ENCODE data around the gene NSUN2.
A peak's percentile ranks its signal among the peaks of the same experiment; 100 is the strongest.
"Not testable (repeated sequence)": the region's sequence is repeated elsewhere in the genome, so short reads cannot be mapped to it uniquely, and the experiment has no call there.

The NSUN2 gene

GRCh38 chr5:6632888-6633468 is at the start of gene NSUN2, which contains the start of gene SRD5A1:
Gene NSUN2, minus strand, starts transcription at chr5:6633044. Its CDS starts 65 bp downstream, at chr5:6632979.
Gene SRD5A1, plus strand, starts transcription at chr5:6633440. Its CDS starts 137 bp downstream, at chr5:6633577.
- peak; percentile 95 for DNase-seq

- DNase-seq: no peak
These were observed 49.4 kb upstream of the NSUN2 start for GRCh38 chr5:6682239-6682638.

- no peak for DNase-seq
These were observed 48.8 kb upstream of the NSUN2 start for GRCh38 chr5:6681682-6682081.

GRCh38 chr5:6680922-6681321 is 48.1 kb upstream of the NSUN2 start:
- DNase-seq: no peak

- no peak for DNase-seq
These were observed 45.5 kb upstream of the NSUN2 start for GRCh38 chr5:6678385-6678784.

GRCh38 chr5:6676702-6677101 is 43.9 kb upstream of the NSUN2 start:
- DNase-seq: no peak

- no peak for DNase-seq
These were observed 43.1 kb upstream of the NSUN2 start for GRCh38 chr5:6675784-6676491.

GRCh38 chr5:6674886-6675285 is 42.0 kb upstream of the NSUN2 start:
- DNase-seq: no peak

- DNase-seq: peak; percentile 34
These were observed 41.6 kb upstream of the NSUN2 start for GRCh38 chr5:6674421-6674820.

GRCh38 chr5:6673963-6674362 is 41.1 kb upstream of the NSUN2 start:
- DNase-seq: no peak

- DNase-seq: no peak
These were observed 40.2 kb upstream of the NSUN2 start for GRCh38 chr5:6673031-6673430.

- not testable (repeated sequence) for DNase-seq
These were observed 35.9 kb upstream of the NSUN2 start for GRCh38 chr5:6668717-6669116.

- DNase-seq: no peak
These were observed 34.8 kb upstream of the NSUN2 start for GRCh38 chr5:6667648-6668047.

- DNase-seq: no peak
These were observed 33.9 kb upstream of the NSUN2 start for GRCh38 chr5:6666762-6667161.

- no peak for DNase-seq
These were observed 27.8 kb upstream of the NSUN2 start for GRCh38 chr5:6660688-6661087.

- DNase-seq: no peak
These were observed 27.3 kb upstream of the NSUN2 start for GRCh38 chr5:6659941-6660684.

- no peak for DNase-seq
These were observed 23.8 kb upstream of the NSUN2 start for GRCh38 chr5:6656680-6657079.

GRCh38 chr5:6655432-6655831 is 22.6 kb upstream of the NSUN2 start:
- DNase-seq: no peak

GRCh38 chr5:6652025-6652424 is 19.2 kb upstream of the NSUN2 start:
- peak; percentile 58 for DNase-seq

GRCh38 chr5:6649681-6650080 is 16.8 kb upstream of the NSUN2 start:
- DNase-seq: no peak

GRCh38 chr5:6649186-6649585 is 16.3 kb upstream of the NSUN2 start:
- no peak for DNase-seq

GRCh38 chr5:6645571-6646362 is 12.9 kb upstream of the NSUN2 start:
- not testable (repeated sequence) for DNase-seq

GRCh38 chr5:6644794-6645241 is 12.0 kb upstream of the NSUN2 start:
- no peak for DNase-seq

All from NCI-H774 (cell line).